Kidney epithelial cell (primary cell): ENCODE measurements around the gene STPG1. TPM values are rescaled to one million over a fixed set of nuclear protein-coding genes. Genes with fewer than 3 reads are reported as not detected.

ENCODE experiments used
- DNase-seq: peaks from one replicate; pipeline ENCODE4 v3.0.0-alpha.2; 2010; ENCODE audit warnings: low read depth
- H3K27me3 ChIP-seq: 2 replicates; pipeline ENCODE4 v1.6.0; 2011; ENCODE audit warnings: low read length; ENCODE audit not compliant: control insufficient read depth, insufficient read depth
- H3K36me3 ChIP-seq: 2 replicates; pipeline ENCODE4 v1.5.1; 2011; ENCODE audit warnings: low read length; ENCODE audit not compliant: control insufficient read depth, insufficient read depth
- H3K4me3 ChIP-seq: 2 replicates; pipeline ENCODE4 v1.5.1; 2011; ENCODE audit warnings: low read depth, mild to moderate bottlenecking, control low read depth, low read length
- CTCF ChIP-seq: IDR thresholded peaks from 2 replicates; pipeline ENCODE4 v1.5.1; 2011; ENCODE audit warnings: mild to moderate bottlenecking, moderate library complexity, low read length, control low read depth, inconsistent platforms; ENCODE audit not compliant: insufficient read depth, poor library complexity, severe bottlenecking
- total RNA-seq: library from RNA; depleted of rRNA; stranded (reverse); fragments of >200 nt; gene quantifications from 2 replicates; pipeline ENCODE4 v1.2.3, GENCODE V29; 2015

The STPG1 gene
- total RNA-seq, 1 donor from 2014 or later, result 7.5 TPM

GRCh38 chr1:24384251-24385090, 29.1 kb downstream of the STPG1 start:
- Histone ChIP-seq H3K36me3 (peaks cover 1% of the 10 kb centered on the region), H3K4me3 (no peak overlapping the region), H3K27me3 (no peaks in the 10 kb centered on the region)
- TF ChIP-seq CTCF, result no peak
- DNase-seq, result no peak

GRCh38 chr1:24383381-24383940, 30.1 kb downstream of the STPG1 start:
- no peak for TF ChIP-seq CTCF
- Histone ChIP-seq H3K27me3 (no peaks in the 10 kb centered on the region), H3K36me3 (peaks cover 1% of the 10 kb centered on the region), H3K4me3 (no peak overlapping the region)
- DNase-seq, result no peak

GRCh38 chr1:24382165-24382577, 31.4 kb downstream of the STPG1 start:
- DNase-seq, result no peak
- no peaks in the 10 kb centered on the region for H3K27me3 ChIP-seq
- no peak overlapping the region for H3K4me3 ChIP-seq
- no peak for TF ChIP-seq CTCF
- peaks cover 1% of the 10 kb centered on the region for H3K36me3 ChIP-seq

- Histone ChIP-seq H3K27me3 (no peaks in the 10 kb centered on the region), H3K4me3 (no peak overlapping the region), H3K36me3 (peaks cover 1% of the 10 kb centered on the region)
- no peak for DNase-seq
- no peak for TF ChIP-seq CTCF
Observed at GRCh38 chr1:24381256-24381655, 32.3 kb downstream of the STPG1 start.

- Histone ChIP-seq H3K27me3 (no peaks in the 10 kb centered on the region), H3K4me3 (no peak overlapping the region), H3K36me3 (peaks cover 1% of the 10 kb centered on the region)
- no peak for DNase-seq
- no peak for TF ChIP-seq CTCF
Observed at GRCh38 chr1:24380508-24380907, 33.1 kb downstream of the STPG1 start.
